ENCODE data around the gene SOBP. TPM values are rescaled to one million over a fixed set of nuclear protein-coding genes. Genes with fewer than 3 reads are reported as not detected.

SOBP gene
- total RNA-seq, 4 donors from 2014 or later, result 5.6 to 21.4 (median 18.1) TPM

DNA sequence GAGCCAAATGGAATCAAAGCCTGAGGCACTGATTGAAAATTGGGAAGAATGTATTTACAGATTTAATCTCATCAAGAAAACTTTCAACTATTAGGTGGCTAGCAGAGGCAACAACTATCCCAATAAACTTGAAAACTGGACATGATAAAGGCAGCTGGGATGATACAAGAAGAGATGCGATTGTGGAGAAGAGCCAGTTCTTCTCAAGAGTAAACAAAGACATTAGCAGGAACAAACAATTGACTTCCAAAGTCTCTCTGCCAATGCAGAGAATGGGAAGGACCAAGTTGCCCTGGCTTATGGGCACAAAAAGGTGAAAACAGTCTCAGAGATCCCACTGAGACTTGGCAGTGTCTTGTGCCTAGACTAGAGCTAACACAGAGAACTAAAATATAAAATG lies 132.4 kb downstream of the SOBP start:
- H3K27me3 ChIP-seq, result no peaks in the 10 kb centered on the region
- no peaks in the 10 kb centered on the region for H3K36me3 ChIP-seq
- TF ChIP-seq POLR2A (IDR thresholded peaks at IDR 0.05), result no peak
- TF ChIP-seq, protein P1, sequence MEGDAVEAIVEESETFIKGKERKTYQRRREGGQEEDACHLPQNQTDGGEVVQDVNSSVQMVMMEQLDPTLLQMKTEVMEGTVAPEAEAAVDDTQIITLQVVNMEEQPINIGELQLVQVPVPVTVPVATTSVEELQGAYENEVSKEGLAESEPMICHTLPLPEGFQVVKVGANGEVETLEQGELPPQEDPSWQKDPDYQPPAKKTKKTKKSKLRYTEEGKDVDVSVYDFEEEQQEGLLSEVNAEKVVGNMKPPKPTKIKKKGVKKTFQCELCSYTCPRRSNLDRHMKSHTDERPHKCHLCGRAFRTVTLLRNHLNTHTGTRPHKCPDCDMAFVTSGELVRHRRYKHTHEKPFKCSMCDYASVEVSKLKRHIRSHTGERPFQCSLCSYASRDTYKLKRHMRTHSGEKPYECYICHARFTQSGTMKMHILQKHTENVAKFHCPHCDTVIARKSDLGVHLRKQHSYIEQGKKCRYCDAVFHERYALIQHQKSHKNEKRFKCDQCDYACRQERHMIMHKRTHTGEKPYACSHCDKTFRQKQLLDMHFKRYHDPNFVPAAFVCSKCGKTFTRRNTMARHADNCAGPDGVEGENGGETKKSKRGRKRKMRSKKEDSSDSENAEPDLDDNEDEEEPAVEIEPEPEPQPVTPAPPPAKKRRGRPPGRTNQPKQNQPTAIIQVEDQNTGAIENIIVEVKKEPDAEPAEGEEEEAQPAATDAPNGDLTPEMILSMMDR (IDR thresholded peaks at IDR 0.05), result no peak
- H3K4me1 ChIP-seq, result peaks cover 25 to 27% of the 10 kb centered on the region in 2 donors
- DNase-seq, result no peak
- WGBS, 2 donors, result 91 to 92% methylated on average over 1 of the region's 1 CpG
- no peak overlapping the region for H3K4me3 ChIP-seq (replicated peaks in 1 of 3)
- no peaks in the 10 kb centered on the region for H3K9me3 ChIP-seq
- no peak overlapping the region for H3K27ac ChIP-seq
- intact Hi-C loops (cut with DNase I), result no loop called here

DNA sequence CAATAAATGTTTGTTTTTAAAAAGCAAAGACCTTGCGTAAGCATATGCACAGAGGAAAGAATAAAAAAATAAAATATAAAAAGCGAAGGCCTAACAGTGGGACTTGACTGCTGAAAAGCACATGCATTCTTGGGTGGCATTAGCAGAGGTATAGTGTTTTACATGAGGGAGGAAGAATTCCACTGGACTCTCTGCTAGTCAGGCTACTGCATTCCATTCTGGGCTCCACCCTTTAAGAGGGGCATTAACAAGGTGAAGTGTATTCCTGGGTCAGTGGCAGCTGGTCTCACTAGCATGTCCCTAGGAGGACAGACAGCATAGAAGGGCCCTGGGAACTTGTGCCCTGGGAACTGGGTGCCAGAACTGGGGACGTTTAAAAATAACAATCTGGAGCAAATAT lies 134.1 kb downstream of the SOBP start:
- H3K36me3 ChIP-seq, result no peaks in the 10 kb centered on the region
- intact Hi-C loops (cut with DNase I), result no loop called here
- DNase-seq, result no peak
- H3K27ac ChIP-seq, result no peak overlapping the region
- TF ChIP-seq POLR2A (IDR thresholded peaks at IDR 0.05), result no peak
- TF ChIP-seq, protein P1 (IDR thresholded peaks at IDR 0.05), result no peak
- no peaks in the 10 kb centered on the region for H3K27me3 ChIP-seq
- H3K4me1 ChIP-seq, result peaks cover 27 to 44% of the 10 kb centered on the region in 2 donors
- 85 to 93% methylated on average over 3 of the region's 3 CpGs for WGBS, 2 donors
- H3K4me3 ChIP-seq (replicated peaks in 1 of 3), result no peak overlapping the region
- no peaks in the 10 kb centered on the region for H3K9me3 ChIP-seq

DNA sequence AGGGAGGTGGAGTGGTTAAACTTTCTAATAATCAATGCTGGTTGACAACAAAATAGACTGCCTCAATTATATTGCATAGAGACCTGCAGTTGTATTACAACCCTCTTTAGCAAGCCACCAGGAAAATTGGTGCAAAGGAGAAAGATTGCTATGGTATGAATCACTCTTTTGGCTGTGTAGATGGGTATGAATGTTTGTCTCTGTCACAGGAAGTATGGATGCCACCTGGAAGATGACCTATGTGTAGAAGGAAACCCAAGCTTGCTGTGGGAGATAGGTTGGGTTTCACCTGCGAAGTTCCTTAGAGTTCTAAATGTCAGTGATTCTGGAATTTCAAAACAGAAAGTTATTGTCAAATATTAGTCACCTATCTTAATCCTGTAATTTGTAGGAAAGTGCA lies 134.6 kb downstream of the SOBP start:
- no peaks in the 10 kb centered on the region for H3K27me3 ChIP-seq
- no peak overlapping the region for H3K4me3 ChIP-seq (replicated peaks in 1 of 3)
- no peak overlapping the region for H3K27ac ChIP-seq
- no peaks in the 10 kb centered on the region for H3K36me3 ChIP-seq
- WGBS, 2 donors, result 81 to 94% methylated on average over 1 of the region's 1 CpG
- H3K4me1 ChIP-seq, result peaks cover 31 to 49% of the 10 kb centered on the region in 2 donors
- TF ChIP-seq POLR2A (IDR thresholded peaks at IDR 0.05), result no peak
- TF ChIP-seq, protein P1 (IDR thresholded peaks at IDR 0.05), result no peak
- DNase-seq, result no peak
- H3K9me3 ChIP-seq, result no peaks in the 10 kb centered on the region
- intact Hi-C loops (cut with DNase I), result no loop called here

DNA sequence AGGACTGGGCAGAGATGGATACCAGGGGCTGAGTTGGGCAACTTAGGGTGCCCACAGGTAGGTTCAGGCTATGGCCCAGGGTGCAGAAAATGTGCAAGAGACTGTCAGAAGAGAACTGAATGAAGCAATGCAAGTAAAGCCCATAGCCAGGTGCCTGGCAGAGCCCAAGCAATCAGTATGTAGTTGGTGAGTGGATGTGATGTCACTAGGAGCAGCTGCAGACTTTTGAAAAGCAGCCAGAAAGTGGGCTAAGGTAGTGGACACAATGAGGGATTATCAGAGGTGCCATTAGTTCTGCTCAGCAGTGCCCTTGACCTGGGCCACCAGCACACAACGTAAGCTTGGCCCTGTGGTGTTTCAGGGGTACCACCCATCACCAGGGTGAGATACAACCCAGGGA lies 135.3 kb downstream of the SOBP start:
- intact Hi-C loops (cut with DNase I), result no loop called here
- WGBS, 2 donors, result 88 to 100% methylated on average over 1 of the region's 1 CpG

DNA sequence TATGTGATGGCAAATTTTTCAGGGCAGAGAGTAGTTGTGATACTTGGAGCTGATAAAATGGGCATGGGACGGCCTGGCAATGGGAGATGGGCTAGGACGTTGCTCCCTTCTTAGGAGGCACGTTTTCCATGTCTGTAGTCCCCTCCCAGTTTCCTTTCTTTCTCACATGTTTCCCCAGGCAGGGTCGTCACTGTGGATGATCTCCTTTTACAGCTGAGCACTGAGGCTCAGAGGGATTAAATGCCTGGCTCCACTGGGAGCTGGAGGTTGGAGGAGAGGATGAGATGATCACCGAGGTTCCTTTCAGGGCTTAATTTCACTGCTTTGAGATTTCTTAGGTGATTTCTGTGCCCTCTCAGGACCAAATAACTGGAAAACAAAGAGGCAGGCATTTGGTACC lies 136.7 kb downstream of the SOBP start:
- intact Hi-C loops (cut with DNase I), result no loop called here
- no peak for DNase-seq
- Histone ChIP-seq H3K4me1 (peaks cover 38 to 55% of the 10 kb centered on the region in 2 donors), H3K36me3 (no peaks in the 10 kb centered on the region), H3K9me3 (no peaks in the 10 kb centered on the region), H3K27ac (peak overlapping the region in 1 of 3 donors; percentile 7), H3K4me3 (replicated peaks in 1 of 3) (no peak overlapping the region), H3K27me3 (no peaks in the 10 kb centered on the region)
- WGBS, 2 donors, result 71 to 86% methylated on average over 5 of the region's 5 CpGs
- TF ChIP-seq POLR2A (IDR thresholded peaks at IDR 0.05), result no peak
- TF ChIP-seq, protein P1 (IDR thresholded peaks at IDR 0.05), result no peak

More for the DNA sequence above, 135.3 kb downstream of the SOBP start:
- DNase-seq, result no peak
- TF ChIP-seq, protein P1 (IDR thresholded peaks at IDR 0.05), result no peak
- TF ChIP-seq POLR2A (IDR thresholded peaks at IDR 0.05), result no peak
- Histone ChIP-seq H3K27me3 (no peaks in the 10 kb centered on the region), H3K27ac (no peak overlapping the region), H3K9me3 (no peaks in the 10 kb centered on the region), H3K4me3 (replicated peaks in 1 of 3) (no peak overlapping the region), H3K36me3 (no peaks in the 10 kb centered on the region), H3K4me1 (peaks cover 38 to 55% of the 10 kb centered on the region in 2 donors)

All from thyroid gland (tissue), 4 donors.